HG02610 (cell line): ENCODE measurements around the gene CAST.
"Not testable (repeated sequence)": the region's sequence is repeated elsewhere in the genome, so short reads cannot be mapped to it uniquely, and the experiment has no call there.

Experiments
- ATAC-seq: cut with Tn5 transposase; IDR thresholded peaks from one replicate; pipeline ENCODE4 v1.9.1; 2021; ENCODE audit warnings: mild to moderate bottlenecking, moderate library complexity; ENCODE audit not compliant: unreplicated experiment

Gene CAST

DNA sequence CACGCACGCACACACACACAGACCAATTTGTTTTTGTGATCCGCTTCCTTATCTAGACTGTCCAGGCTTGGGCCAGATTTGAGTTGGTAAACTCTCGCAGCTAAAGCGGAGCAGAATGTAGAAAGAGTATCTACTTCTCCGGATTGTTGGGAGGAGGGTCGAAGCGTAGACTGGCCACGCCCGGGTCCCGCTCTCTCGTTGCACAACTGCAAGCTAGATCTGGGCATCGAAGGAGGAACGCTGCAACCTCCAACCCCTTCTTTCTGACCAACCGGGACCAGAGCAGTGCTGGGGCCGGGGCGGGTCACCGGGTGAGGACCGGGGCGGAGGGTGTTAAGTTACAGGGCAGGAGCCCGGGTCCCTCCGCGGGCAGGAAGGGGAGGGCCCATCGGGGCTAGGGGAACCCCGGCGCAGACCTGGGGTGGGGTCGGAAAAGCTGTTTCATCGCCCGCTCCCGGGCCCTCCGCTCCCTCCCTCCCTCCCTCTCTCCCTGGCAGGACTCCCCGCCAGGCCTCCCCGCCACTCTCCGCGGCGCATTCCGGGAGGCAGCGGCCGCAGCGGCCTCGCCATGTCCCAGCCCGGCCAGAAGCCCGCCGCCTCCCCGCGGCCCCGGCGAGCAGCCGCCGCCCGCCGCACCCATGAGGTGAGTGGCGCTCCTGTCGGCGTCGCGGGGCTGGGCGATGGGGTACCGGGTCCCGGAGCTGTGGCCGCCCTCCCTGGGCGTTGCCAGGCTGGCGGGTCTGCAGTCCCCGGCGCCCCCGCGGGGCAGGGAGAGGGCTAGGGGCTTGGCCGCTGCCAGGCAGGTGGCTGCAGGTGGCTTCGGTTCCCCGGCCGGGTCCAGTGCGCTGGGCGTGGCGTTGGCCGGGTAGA lies at the start of gene CAST:
CAST (plus strand) TSS at position 522 of the 870 bp plus-strand sequence; CDS start at position 569, 47 bp downstream.
- ATAC-seq, result peak; percentile 65

- ATAC-seq, result peak; percentile 40
Measured at GRCh38 chr5:96614110-96614691, 48.0 kb upstream of the CAST start.

DNA sequence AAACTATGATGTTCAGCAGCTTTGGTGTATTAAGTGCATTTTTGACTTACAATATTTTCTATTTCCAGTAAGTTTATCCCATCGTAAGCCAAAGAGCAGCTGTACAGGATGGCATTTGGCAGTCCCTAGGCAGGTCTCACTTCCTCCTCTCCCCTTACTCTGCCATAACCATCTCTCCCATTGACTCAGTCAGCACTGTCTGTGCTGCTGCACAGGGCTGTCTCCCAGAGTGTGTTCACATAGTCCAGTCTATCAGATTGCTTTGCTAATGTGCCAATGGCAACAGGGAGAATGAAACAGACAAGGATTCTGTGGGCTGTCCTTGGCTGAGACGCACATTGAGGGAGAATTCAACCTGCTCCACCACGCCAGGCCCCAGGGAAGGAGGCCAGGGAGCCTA lies 47.0 kb upstream of the CAST start:
- no peak for ATAC-seq

DNA sequence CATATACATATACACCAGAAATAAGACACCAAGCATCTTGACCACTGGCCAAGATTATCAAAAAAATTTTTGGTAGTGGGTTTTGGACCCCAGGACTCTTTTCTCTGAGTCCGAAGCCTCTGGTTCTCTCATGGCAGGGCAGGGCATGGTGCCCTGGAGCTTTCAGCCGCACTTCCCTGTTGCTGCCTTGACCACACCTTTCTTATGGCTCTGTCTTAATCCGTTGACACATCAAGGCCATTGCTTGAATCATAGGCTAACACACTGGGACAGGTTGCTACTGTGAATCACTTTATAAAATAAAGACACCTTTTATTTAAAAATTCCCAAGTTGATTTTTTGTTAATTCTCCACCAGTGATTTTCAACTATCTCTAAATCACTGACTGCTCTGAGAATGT lies 45.4 kb upstream of the CAST start:
- ATAC-seq, result no peak

DNA sequence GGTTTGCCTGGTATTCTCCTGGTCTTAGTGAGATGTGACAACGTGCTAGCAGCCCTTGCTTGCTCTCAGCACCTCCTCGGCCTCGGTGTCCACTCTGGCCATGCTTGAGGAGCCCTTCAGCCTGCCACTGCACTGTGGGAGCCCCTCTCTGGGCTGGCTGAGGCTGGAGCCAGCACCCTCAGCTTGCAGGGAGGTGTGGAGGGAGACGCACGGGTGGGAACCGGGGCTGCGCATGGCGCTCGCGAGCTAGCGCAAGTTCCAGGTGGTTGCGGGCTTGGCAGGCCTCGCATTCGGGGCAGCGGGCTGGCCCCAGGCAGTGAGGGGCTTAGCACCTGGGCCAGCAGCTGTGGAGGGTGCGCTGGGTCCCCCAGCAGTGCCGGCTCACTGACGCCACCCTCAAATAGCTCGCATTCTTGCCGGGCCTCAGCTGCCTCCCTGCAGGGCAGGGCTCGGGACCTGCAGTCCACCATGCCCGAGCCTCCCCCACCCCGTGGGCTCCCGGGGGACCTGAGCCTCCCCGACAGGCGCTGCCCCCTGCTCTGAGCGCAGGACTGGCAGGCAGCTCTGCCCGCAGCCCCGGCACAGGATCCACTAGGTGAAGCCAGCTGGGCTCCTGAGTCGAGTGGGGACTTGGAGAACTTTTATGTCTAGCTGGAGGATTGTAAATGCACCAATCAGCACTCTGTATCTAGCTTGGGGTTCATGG lies 43.7 kb upstream of the CAST start:
- ATAC-seq, result not testable (repeated sequence)

DNA sequence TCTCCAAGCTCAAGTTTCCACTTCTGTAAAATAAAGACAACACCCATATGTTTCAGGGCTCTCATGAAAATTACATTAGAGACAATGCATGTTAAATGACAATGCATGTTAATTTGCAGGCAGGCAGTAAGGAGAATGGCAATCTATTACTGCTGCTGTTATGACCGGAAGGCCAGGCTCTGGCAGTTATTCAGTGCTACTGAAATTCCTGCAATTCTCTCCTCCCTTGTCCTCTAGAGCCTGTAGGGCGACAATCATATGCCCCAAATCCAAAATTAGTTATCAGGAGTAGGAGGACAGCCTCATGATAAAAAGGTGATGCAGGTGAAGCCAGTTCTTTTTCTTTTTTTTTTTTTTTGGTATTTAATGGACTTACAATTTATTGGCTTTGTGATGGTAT lies 42.2 kb upstream of the CAST start:
- ATAC-seq, result no peak

DNA sequence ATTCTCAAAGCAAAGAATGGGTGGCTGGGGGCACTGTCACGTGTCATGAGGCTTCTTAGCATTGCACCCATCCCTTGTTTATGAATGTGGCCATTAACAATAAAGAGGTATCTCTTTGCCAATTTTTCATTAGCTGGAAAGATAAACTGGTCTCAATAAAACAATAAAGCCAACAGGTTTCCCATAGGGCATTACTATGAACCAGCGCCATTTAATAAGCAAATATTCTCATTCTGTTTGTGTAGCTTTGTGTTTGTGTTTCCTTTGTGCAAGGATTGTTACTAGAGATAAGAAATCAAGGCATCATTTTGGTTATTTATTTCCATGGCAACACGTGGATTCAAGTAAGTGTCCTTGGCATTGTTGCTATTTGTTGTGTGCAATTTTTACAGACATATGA lies 37.6 kb upstream of the CAST start:
- ATAC-seq, result no peak

- ATAC-seq, result no peak
Measured at GRCh38 chr5:96625365-96625764, 36.8 kb upstream of the CAST start.

DNA sequence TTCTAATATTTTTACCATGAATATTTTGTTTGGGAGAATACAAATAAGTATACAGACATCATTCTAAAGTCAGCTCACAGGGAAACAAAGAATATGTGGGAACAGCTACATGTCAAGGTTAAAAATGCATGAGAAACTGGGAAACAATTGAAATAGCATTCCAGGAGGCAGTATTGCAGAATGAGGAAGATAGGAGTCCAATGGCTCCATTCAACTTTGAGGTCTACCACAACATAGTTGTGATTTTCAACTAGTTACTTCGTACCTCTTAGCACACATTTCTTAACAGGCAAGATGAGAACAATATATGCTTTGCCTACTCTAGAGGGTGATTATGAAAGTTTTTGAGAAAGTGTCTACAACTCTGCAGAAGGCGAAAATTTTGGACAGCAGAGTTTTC lies 35.2 kb upstream of the CAST start:
- no peak for ATAC-seq

- peak; percentile 60 for ATAC-seq
Measured at GRCh38 chr5:96627792-96628398, 34.3 kb upstream of the CAST start.

DNA sequence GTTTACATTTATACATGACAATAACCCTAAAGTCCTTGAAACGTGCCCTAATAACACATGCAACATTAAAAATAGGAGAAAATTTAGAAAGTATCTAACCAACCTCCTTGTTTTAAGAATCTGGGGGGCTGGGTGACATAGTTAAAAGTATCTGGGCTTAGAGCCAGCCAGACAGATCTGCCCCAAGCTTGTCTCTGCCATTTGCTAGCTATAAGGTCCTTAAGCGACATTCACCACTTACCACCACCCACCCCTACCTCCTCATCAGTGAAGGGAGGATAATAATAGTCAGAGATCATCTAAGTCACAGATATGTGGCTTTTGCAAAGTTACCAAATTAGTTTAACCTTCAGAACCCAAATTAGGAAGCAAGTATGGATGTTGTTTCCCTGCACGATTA lies 33.8 kb upstream of the CAST start:
- ATAC-seq, result no peak

DNA sequence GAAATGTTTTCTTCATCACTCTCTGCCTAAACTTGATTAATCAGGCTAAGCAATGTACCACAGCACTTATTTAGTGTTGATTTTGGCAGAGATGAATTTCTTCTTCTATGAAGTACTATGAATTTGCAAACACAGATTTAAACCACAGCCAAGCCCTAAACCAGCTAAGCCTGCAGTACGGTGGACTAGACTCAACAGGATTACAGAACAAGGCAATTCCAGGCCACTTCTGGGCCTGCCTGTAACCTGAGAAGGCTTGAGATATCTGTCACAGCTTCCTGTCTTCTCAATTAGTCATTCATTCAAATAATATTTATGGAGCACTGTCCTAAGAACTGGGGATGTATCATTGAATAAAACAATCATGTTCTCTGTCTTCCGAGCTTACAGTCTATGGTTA lies 32.4 kb upstream of the CAST start:
- no peak for ATAC-seq

- no peak for ATAC-seq
Measured at GRCh38 chr5:96633820-96634219, 28.4 kb upstream of the CAST start.

GRCh38 chr5:96634881-96635280 lies 27.3 kb upstream of the CAST start:
- no peak for ATAC-seq

DNA sequence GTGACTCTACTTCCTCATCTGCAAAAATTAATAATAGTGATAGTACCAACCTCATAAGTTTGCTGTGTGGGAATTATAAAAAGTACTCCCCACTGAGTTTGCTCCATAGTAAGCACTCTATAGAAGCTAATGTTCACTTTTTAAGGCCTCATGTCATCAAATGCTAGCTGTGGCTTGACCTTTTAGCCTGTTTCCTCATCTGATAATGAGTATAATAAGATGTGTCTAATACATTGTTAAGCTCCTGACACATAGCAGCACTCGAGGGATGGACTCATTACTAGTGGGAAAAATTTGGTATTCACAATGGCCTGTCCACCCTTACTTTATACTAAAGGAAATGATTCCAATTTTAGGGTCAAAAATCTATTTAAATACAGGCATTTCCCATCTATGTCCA lies 26.1 kb upstream of the CAST start:
- ATAC-seq, result no peak

DNA sequence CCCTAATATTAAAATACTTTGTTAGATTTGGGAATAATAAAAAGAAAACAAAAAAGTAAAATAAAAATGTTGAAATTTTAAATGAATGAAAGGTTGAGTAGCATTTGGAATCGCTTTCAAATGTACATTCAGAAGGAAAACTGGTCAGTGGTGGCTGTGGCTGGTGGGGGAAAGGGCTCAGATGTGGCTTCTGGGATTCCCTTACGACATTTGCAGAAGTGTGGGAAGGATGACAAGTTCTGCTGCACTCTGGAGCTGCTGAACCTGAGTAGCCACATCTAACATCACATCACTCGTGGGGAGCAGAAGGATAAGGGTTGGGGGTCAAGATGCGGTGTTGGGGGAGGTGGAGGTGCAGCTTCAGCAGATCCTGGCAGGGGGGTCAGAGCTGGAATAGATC lies 25.6 kb upstream of the CAST start:
- ATAC-seq, result no peak

- ATAC-seq, result no peak
Measured at GRCh38 chr5:96637196-96637595, 25.0 kb upstream of the CAST start.

DNA sequence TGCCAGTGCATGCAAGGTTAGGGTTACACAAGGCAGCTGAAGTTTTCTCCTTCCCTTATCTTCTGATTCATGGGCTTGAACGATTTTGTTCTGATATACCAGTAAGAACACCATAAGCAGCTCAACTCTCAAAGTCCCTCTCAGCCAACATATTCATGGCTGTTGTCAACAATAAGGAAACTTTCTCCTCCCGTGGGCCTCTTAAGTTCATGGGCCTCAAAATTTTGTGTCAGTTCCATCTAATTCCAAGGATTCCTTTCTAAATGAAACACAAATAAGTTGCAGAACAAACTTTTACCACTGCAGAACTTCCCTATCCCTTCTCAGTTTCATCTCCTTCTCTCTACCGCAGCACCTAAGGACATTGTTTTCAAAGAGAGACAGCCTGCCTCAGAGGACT lies 23.6 kb upstream of the CAST start:
- ATAC-seq, result no peak

DNA sequence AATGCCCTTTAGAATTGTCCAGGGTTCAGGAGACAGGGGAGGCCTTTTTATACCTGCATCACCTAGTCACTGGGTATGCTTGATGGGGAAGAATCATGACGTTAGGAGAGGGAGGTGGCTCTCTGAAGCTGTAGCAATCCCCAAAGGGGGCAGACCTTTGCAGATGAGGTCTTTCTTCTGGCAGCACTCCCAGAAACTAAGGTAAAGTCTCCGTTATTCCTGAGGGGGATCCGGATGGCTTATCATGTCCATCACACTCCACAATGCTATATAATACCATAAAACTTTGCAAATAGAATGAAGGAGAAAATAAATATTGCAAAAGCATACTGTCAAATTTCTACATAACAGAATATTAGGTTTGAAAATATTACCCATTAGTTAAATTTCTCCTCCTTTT lies 21.5 kb upstream of the CAST start:
- no peak for ATAC-seq

GRCh38 chr5:96641368-96642280 lies 20.6 kb upstream of the CAST start:
- ATAC-seq, result no peak

GRCh38 chr5:96642281-96642640 lies 19.9 kb upstream of the CAST start:
- ATAC-seq, result no peak
